GM21619 (cell line): Measurements from ENCODE around the gene CRP.
"Not testable (repeated sequence)": the region's sequence is repeated elsewhere in the genome, so short reads cannot be mapped to it uniquely, and the experiment has no call there.

Experiments
- ATAC-seq: cut with Tn5 transposase; IDR thresholded peaks from one replicate; pipeline ENCODE4 v1.9.1; 2021; ENCODE audit not compliant: unreplicated experiment

Gene CRP

DNA sequence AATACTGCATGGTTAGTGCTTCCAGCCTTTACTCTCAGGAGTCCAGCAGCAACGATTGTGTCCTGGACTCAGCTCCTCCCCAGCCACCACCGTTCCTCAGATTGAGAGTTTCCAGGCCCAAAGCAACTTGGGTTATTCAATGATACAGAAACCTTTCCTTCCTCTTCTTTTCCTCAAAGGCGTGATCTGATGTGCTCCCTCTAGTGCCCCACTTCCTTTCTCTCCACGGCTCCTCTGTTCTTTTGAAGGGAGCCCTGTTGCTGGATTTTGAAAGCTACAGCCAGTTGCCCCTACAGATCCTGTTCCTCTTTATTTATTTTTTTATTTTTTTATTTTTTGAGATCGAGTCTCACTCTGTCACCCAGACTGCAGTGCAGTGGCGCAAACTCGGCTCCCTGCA is 14.1 kb downstream of the CRP start:
- no peak for ATAC-seq

DNA sequence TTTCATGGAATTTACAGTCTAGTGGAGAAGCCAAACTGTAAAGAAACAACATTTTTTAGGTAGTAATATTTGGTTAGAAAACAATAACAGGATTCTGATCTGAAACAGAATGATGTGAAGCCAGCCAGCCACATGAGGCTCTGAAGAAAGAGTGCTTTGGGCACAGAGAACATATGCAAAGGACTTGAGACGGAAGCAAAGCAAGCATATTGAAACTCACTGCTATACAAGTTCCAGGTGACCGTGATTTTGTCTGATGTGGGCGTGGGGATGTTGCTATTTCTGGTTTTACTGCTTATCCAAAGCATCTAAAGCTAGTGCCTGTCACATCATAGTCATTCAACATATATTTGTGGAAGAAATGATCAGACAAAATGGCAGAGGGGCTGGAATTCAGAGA is 14.7 kb downstream of the CRP start:
- no peak for ATAC-seq

DNA sequence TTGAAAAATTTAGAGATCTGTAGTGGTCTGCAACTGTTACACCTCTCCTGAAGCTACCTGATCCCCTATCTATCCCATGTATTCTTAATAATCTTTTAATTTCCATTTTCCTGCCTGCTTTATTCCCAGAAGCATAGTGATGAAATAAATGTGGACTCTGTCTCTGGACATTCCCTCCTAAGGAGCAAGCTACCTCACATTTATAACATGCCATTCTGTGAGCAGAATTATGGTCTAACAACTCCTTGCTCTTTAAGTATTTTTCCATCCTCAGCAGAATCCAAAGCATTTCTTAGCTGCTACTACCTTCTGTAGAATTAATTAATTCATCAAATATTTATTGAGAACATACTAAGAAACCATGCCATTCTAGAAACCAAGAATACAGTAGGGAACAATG is 15.1 kb downstream of the CRP start:
- no peak for ATAC-seq

DNA sequence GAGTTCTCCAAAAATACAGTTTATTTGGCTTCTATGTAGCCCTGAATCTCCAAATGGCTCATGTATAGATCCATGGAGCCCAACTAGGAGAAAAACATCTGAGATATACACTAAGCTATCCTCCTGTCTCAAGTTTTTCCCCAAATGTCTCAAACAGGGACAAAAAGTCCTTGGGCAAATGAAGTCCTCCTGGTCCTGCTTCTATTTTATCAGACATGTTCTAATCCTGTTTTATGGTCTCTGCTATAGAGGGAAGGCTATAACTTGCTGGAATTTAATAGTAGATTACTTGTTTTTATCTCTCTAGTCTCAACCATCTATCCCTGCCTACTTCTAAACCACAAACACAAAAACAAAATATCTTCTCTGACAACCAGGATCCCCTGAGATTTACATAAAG is 26.9 kb downstream of the CRP start:
- ATAC-seq, result no peak

DNA sequence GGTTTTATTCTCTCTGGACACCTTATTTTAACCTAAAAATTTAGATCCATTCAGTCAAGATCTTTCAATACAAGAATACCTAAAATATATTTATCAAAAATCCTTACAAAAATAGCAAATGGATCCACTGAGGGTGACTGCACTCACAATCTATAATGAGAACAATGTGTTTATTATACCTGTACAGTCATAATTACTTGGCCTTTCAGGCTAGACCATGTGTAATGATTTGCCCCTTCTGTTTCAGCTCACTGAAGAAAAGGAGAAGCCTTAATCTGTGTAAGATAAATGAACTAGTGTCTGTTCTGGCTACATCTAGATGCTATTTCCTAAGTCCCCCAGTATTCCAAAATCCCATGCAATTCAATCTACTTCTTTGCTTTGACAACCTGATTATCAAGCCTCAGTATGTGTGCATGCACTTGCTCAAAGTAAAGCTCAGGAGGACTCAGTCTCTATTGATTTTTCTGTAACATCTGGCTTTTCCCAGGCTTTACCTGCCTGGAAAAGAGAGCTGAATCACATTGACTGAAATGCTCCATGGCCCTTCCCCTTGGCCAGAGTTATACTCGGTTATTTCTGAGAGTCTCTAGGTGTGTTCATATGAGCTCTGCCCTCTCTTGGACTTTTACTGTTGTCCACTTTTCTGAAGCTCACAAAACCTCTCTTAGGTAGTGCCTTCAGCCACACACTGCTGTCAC is 27.6 kb downstream of the CRP start:
- no peak for ATAC-seq

DNA sequence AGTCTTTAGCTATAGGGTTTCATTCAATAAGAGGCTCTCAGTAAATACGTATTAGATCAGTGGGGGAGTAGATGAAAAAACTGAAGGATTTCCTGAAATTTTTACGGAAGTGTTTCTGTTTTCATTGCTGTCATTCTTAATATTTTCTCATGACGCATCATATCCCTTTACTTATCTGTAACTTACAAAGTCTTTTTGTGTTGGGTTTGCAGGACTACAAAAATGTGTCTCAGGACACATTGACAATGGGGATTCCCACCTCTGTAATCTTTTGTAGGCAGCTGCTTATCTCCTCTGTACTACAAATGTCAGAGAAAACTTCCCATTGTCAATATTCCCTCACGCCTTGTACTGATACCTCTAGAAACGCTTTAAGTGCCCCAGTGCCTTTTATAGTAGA is 35.5 kb downstream of the CRP start:
- ATAC-seq, result no peak

DNA sequence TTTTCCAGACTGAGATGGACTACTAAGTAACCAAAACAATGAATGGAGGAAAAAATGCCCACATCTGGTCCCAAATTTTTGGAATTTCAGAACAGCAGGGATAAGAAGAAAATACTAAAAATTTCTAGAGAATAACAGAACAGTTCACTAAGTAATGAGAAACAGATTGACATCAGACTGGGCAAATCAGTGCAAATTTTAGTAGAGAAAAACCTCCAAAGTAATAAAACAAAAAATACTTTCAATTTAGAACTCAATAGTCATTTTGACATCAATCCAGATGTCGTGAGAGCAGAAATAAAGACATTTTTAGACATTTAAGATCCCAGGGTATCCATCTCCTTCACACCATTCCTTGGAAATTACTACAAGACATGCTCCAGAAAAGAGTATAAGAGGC is 39.3 kb downstream of the CRP start:
- ATAC-seq, result no peak

DNA sequence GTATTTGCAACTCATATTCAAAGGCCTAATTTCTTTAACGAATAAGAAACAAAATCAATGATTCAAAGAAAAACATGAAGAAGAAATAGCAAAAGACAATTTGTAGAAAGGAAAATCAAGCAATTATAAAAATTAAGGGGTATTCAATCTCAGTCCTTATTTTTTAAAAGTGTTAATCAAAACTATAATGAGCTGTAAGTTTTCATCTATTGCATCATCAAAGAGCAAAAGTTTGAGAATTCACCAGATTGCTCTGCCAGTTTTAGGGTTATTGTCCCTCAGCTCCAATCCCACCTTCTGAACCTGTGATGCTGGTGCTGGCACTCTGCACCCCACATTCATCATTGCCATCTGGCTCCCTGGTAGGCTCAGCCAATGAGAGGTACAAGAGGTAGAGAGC is 42.0 kb downstream of the CRP start:
- not testable (repeated sequence) for ATAC-seq

DNA sequence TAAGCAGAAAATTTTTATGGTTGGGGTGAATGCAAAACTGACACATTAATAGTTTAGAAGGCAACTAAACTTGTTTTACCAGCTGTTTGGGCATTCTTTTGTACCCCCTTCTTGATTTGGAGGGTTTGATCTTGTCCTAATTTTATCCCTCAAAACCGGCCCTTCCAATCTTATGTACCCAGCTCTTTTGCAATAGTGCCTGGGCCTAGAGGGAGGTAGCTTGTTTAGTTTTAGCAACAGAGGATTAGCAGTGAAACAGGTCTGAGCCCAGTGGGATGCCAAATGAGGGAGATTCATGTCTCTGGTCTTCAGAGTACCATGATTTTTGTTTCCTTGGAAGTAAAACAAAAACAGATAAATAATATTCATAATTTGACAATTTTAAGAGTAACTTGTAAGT is 45.1 kb downstream of the CRP start:
- ATAC-seq, result no peak

DNA sequence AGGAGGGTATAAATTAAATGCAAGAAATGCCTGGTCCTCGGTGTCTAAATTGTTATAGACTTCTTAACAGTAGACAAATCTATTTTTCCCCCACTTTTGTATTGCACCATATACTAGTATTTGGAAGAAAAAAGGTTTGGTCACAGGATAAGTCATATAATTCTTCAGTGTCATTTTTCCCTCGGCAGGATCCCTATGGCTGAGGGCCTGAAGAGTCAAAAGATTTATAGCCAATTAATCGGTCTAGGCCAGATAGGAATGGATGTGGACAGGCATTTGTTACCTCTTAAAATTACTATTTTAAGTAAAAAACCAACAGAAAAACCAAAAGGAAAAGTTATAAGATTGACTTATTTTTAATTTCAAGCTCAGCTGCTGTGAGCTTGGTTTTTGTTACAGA is 45.6 kb downstream of the CRP start:
- no peak for ATAC-seq

DNA sequence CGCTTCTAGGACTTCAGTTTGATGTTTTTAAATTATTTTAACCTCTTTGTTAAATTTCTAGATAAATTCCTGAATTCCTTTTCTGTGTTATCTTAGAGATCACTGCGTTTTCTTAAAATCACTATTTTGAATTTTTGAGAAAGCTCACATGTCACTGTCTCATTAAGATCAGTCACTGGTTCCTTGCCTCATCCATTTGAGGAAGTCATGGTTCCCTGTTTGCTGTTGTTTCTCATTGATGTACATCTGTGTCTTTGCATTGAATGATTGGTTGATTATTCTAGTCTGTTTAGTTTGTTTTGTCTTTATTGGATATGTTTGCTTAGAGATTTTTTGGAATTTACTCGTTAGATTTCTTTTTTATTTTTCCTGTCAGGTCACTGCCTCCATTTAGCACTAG is 50.1 kb downstream of the CRP start:
- no peak for ATAC-seq

DNA sequence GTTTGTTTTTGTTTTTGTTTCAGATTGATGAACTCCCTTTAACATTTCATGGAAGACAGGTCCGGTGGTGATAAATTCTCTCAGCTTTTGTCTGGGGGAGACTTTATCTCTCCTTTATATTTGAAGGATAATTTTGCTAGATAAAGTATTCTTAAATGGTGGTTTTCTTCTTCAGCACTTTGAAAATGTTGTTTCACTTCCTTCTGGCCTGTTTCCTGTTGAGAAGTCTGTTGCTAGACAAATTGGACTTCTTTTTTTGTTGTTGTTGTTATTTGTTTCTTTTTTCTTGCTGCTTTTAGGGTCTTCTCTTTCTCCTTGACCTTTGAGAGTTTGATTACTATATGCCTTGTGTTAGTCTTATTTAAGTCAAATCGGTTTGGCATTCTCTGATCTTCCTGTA is 50.8 kb downstream of the CRP start:
- ATAC-seq, result no peak
